ENCODE data around the gene VAPA.

The VAPA gene

GRCh38 chr18:10003281-10003680 is 89.5 kb downstream of the VAPA start:
- DNase-seq (ENCODE audit: low spot score), result no peak

DNA sequence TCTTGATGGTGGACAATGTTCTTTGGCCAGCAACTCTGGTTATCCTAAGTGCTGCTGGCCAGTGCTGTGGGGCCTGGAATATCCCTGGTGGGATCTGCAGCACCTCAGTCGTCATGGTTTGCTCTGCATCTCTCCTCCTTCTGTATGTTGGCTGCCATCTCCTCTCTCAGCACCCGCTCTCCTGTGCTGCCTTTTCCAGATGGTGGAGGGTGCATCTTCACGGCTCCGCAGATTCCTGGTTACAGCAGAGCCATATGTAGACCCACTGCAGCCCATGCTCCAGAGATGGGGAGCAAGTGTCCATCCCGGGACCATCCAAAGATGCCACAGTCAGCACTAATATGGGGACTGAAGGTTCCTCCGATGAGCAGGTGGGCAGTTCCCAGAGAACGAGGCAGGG is 90.0 kb downstream of the VAPA start:
- DNase-seq (ENCODE audit: low spot score), result no peak

DNA sequence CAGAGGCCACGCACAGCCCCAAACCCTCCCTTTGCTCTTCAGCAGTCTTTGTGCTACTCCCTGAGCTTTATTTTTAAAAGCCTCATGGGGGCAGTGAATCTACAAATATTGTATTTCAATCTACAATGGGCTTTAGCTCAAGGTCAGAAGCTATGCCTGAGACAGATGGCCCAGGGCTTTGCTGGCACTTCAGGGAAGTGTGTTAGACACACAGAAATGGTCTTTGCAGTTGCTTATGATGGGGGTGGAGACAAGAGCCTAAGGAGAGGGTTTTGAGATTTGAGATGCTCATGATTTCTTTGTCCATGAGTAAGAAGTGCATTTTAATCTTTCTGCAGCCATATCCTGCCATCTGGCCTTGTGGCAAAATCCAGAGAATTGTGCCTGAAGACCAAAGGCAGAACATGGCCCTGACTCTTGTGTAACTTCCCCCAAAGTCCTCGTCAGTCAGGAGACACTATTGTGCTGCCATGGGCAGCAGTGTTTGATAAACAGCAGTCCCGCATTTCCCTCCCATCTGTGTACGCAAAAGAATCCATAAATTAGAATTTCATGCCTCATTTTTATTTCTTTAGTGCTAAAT is 92.6 kb downstream of the VAPA start:
- DNase-seq (ENCODE audit: low spot score), result peak; percentile 30

GRCh38 chr18:10008006-10008647 is 94.3 kb downstream of the VAPA start:
- no peak for DNase-seq (ENCODE audit: low spot score)
